SH-SY5Y (cell line): ENCODE data around the gene EPB41L1.

Source experiments
- GATA2 ChIP-seq: IDR thresholded peaks from 2 replicates; pipeline ENCODE4 v1.6.1; 2011; ENCODE audit warnings: mild to moderate bottlenecking, low read depth, low read length
- GATA3 ChIP-seq: IDR thresholded peaks from 2 replicates; pipeline ENCODE4 v1.6.1; 2011; ENCODE audit warnings: low read depth, mild to moderate bottlenecking, low read length, moderate library complexity

The EPB41L1 gene

GRCh38 chr20:36207602-36208001, 53.1 kb downstream of the EPB41L1 start:
- TF ChIP-seq GATA2: no peak
- TF ChIP-seq GATA3: no peak

DNA sequence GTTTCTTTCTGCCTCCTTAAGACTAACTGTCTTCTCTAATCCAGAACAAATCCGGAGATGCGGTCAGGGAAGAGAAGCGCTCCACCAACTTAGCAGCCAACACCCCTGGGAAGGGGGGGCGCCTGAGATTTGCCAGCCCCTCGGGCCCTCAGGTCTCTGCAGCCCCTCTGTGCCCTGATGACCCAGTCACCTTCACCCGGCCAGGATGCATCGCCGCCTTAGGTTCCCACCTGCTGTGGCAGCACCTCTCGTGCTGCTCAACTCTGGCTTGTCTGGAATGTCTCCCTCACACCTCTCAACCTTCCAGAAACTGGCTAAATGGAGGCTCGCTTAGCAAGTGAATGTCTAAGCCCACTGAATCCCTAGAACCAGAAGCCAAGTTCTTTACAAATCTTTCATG, 53.7 kb downstream of the EPB41L1 start:
- no peak for TF ChIP-seq GATA3
- no peak for TF ChIP-seq GATA2

GRCh38 chr20:36210436-36211021, 56.0 kb downstream of the EPB41L1 start:
- TF ChIP-seq GATA3: no peak
- no peak for TF ChIP-seq GATA2

DNA sequence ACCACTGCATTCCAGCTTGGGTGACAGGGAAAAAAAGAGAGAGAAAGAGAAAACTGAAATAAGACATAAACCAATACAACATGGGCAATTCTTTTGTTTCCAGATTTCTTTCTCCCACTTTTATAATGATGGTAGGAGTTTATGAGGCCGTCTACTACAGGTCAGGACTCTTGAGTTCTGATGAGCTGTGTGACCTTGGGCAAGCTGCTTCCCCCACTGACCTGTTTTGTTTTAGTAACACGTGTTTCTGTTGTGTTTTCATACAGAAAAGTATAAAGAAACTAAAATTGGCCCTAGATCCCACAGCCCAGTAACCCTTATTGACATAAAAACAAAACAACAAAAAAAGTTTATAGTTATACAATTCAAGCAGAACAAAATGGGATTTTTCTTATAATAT, 58.8 kb downstream of the EPB41L1 start:
- TF ChIP-seq GATA2 (no peak), GATA3 (no peak)

- TF ChIP-seq GATA3 (no peak), GATA2 (no peak)
Observed at GRCh38 chr20:36214684-36215256, 60.2 kb downstream of the EPB41L1 start.

GRCh38 chr20:36215778-36216177, 61.2 kb downstream of the EPB41L1 start:
- TF ChIP-seq GATA2: no peak
- TF ChIP-seq GATA3: no peak

- TF ChIP-seq GATA3: no peak
- TF ChIP-seq GATA2: no peak
Observed at GRCh38 chr20:36216314-36217025, 61.9 kb downstream of the EPB41L1 start.

DNA sequence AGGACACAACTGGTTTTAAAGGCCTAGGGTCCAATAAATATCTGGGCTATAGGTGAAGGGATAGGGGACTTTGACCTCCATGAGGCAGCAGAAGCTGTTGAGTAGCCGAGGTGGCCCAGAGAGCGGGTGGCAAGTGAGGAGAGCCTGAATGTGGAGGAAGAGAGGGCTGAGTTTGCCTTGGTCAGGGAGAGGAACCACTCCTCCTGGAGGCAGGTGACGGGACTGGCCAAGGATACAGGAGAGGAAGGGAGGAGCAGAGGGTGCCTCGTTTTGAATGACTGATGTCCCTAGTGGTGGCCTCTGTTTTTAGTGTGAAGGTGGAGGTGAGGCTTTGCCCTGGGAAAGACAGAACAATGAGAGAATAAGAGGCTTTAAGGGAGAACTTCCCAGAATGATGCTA, 62.7 kb downstream of the EPB41L1 start:
- no peak for TF ChIP-seq GATA3
- no peak for TF ChIP-seq GATA2

DNA sequence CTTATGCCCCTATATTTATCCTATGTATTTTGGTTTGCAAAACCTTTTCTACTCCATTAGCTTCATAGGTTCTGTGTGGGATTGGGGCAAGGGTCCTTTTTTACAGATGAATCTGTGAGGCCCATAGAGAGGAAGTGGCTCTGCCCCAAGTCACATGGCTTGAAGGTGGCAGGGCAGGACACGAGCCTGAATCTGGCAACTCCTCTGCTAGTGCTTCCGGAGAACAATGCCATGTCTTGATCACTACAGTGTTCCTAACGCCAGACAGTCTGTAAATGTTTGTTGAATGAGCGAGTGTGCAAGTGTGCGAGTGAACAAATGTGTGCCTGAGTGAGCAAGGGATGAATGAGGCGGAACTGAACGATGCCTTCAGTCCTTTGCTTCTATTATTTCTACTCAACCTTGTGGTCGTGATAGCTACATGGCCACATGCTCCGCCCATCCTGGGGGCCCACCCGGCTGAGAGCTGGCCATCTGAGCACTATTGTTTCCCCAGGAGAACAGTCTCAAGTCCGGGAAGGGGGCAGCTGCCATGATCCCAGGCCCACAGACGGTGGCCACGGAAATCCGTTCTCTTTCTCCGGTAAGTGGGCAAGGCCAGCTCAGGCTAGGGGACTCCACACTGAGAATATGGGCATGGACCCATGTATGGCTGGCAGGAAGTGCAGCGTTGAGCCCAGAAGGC, 64.0 kb downstream of the EPB41L1 start:
- TF ChIP-seq GATA2 (no peak), GATA3 (no peak)

GRCh38 chr20:36219671-36220220, 65.2 kb downstream of the EPB41L1 start:
- TF ChIP-seq GATA2 (no peak), GATA3 (no peak)

DNA sequence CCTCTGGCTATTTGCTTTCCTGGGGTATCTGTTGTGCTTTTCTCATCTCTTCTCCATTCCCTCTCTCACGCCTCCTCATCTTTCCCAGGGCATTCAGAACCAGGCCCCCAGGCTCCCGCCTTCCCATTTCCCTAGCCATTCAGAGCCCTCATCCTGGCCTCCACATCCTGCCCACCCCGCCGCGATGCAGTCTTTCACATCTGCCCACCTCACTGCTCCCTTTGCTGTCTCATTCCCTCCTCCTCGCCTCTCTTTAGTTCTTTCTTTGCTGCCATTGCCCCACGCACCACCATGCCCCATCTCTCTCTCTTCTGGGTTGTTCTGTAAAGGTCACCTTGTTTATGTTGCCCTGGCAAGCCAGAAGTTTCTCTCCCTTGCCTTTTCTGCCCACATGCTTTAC, 71.1 kb downstream of the EPB41L1 start:
- TF ChIP-seq GATA3: no peak
- TF ChIP-seq GATA2: no peak

DNA sequence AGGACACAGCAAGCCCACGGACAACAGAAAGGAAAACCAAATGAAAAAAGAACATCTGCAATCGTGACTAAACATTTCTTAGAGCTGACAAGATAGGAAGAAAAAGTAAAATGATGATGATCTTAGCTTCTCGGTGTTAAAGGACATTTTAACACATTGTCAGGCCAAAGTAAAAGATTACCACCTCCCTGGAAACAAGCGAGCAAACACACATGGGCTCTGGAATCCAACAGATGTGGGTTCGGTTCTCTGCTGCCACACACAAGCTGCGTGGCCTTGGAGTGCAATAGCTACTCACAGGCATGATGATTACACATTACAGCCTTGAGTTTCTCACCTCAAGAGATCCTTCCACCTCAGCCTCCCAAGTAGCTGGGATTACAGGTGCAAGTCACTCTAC, 74.2 kb downstream of the EPB41L1 start:
- TF ChIP-seq GATA2 (no peak), GATA3 (no peak)

DNA sequence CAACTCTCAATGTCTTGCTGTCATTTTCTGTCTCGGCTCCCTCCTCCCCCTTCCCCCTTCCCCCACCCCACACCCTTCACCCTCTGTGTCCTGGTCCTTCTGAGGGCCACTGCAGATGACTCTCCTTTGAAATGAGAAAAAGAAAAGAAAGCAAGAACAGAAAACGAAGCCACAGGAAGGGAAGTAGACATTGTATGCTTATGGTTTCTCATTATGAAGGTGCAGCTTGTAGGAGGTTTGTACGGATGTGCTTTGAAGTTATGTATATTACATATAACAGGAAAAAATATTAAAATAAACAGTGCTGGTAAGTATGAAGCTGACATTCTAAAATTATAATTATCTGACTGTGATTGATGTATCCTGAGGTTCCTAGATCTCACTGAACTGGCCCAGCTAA, 75.5 kb downstream of the EPB41L1 start:
- TF ChIP-seq GATA2 (no peak), GATA3 (no peak)

- TF ChIP-seq GATA3: no peak
- no peak for TF ChIP-seq GATA2
Observed at GRCh38 chr20:36231331-36231730, 76.8 kb downstream of the EPB41L1 start.

DNA sequence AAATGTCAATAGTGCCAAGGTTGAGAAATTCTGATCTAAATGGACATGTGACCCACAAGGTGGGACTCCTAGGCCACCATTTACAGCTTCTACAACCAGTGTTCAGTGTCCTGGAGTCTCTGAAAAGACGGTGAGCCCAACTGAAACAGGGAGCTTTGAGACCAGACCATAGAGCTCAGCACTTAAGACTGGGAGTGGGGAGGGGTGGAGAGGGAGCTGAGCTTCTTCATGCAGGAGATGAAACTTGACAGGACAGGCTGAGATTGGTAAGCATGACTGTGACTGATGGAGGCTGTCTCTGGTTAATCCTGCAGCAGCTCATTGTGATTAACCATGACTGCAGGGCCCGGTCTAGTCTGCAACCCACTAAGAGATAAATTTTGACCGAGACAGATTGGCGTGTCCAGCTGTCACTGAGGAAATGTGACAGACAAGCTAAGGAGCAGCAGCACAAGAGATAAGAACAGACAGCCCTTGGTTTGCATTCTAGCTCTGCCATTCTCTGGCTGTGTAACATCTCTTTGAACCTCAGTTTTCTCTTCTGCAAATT, 80.3 kb downstream of the EPB41L1 start:
- TF ChIP-seq GATA3 (no peak), GATA2 (no peak)
